NCI-H510A (cell line): ENCODE results near the gene RCOR1.

Source experiments
- DNase-seq: peaks from one replicate; lab custom pipeline; 2025; lab: John Stamatoyannopoulos, UW

The RCOR1 gene

DNA sequence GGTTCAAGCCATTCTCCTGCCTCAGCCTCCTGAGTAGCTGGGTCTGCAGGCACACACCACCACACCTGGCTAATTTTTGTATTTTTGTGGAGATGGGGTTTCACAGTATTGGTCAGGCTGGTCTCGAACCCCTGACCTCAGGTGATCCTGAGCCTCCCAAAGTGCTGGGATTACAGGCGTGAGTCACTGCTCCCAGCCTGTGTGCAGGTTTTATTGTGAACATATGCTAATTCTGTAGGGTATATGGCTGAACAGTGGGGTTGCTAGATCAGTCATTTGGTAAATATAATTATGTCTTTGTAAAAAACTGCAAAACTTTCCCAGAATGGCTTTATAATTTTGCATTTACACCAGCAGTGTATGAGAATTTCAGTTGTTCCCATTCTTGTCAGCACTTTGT, 85.9 kb downstream of the RCOR1 start:
- no peak for DNase-seq

GRCh38 chr14:102683399-102684297, 91.2 kb downstream of the RCOR1 start:
- DNase-seq, result no peak

DNA sequence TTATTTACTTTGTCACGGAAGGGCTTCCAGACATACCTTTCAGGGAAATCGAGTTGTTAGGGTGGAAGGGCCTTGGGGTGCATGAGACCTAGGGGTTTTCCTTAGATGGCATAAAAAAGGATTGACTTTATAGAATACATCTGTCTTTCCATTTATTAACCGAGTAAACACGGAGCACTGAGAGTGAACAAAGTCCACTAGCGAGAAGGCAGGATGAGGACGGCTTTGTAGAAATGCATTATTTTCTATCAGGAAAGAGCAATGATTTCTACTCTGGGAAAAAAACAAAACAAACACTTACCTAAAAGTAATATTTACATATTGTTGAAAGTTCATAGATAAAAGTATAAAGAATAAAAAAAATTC, 91.8 kb downstream of the RCOR1 start:
- no peak for DNase-seq

GRCh38 chr14:102686196-102686801, 93.8 kb downstream of the RCOR1 start:
- no peak for DNase-seq

GRCh38 chr14:102688290-102688689, 95.8 kb downstream of the RCOR1 start:
- DNase-seq, result no peak

- DNase-seq, result no peak
Observed at GRCh38 chr14:102690509-102691286, 98.2 kb downstream of the RCOR1 start.

- no peak for DNase-seq
Observed at GRCh38 chr14:102691763-102692162, 99.3 kb downstream of the RCOR1 start.

GRCh38 chr14:102692334-102692733, 99.9 kb downstream of the RCOR1 start:
- DNase-seq, result no peak

- no peak for DNase-seq
Observed at GRCh38 chr14:102693006-102693755, 100.7 kb downstream of the RCOR1 start.

GRCh38 chr14:102694530-102695166, 102.2 kb downstream of the RCOR1 start:
- peak; percentile 33 for DNase-seq

DNA sequence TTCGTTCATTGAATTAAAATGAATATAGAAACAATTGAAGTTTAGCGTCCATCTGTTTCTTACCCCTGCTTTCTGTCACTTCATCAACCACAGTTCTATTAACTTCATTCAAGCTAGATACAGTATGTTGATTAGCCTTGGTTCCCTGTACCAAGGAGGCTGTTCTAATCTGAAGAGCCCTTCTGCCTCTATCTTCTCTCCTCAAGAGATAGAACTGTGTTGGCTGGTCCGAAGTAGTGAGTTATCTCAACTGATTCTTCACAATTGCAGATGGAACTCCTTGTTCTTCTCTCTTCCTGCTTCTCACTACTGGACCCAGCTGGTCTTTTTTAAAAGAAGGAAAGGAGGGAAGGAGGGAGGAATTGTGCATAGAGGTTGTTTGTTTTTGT, 102.7 kb downstream of the RCOR1 start:
- DNase-seq, result no peak

- no peak for DNase-seq
Observed at GRCh38 chr14:102696332-102696731, 103.9 kb downstream of the RCOR1 start.

DNA sequence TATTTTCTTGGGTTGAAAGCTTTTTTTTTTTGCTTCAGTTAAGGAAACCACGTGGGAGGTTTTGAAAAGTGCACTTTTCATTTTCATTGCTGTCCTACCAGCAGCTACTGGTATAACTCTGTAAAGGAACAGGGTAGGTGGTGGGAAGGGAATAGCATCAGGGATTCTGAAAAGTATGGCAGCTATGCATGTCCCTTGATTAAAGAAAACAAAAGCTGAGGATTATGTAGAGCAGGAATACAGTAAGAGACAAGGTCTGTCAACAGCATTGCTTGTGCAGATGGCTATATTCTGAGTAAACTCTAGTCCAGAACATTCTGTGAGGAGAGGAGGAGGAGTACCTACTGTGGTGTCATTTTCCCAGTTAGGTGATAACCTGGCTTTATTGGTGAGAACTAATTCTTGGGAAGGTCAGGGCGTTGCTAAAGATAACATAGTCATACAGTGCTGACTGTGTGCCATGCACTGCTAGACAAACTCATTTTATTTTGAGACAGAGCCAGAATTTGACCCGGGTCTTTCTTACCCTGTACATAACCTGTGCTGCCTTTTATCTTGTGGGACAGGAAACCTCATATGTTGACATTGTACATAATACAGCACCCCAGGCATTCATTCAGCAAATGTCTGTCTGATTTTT, 104.5 kb downstream of the RCOR1 start:
- DNase-seq, result no peak

GRCh38 chr14:102697501-102697900, 105.1 kb downstream of the RCOR1 start:
- no peak for DNase-seq

- no peak for DNase-seq
Observed at GRCh38 chr14:102699416-102700110, 107.1 kb downstream of the RCOR1 start.

DNA sequence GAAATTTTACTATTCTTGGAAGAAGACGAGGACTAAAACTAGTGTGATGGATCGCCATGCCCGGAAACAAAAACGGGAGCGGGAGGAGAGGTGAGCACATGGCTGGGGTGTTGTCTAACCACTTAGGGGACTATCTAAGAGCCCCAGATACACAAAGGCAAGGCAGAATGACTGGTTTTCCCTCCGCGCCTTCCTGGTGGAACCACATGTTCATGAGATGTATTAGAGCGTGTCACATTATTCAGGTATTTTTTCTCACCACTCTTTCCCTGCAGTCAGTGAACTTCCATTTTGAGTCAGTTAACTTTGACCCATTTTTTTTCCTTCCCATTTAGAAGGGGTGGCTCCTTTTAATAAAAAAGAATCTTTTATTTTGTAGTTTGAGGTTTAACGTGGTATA, 116.0 kb downstream of the RCOR1 start:
- no peak for DNase-seq

DNA sequence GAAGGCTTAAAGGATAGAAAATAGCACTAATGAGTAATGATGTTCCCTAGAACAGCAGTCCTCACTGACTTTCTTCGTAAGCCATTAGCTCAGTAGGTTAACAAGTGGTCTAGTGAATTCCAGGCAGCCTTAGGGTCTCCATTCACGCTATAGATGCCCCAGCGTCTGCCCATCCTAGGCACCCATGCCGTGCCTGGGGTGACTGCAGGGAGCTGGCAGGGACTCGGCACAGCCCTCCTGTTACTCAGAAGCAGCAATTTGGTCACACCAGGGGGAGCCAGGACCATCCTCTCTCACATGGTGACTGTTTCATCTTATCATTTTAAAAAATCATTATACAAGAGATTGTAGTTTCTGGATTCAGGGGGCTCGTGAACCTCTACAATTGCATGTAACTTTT, 118.8 kb downstream of the RCOR1 start:
- no peak for DNase-seq

DNA sequence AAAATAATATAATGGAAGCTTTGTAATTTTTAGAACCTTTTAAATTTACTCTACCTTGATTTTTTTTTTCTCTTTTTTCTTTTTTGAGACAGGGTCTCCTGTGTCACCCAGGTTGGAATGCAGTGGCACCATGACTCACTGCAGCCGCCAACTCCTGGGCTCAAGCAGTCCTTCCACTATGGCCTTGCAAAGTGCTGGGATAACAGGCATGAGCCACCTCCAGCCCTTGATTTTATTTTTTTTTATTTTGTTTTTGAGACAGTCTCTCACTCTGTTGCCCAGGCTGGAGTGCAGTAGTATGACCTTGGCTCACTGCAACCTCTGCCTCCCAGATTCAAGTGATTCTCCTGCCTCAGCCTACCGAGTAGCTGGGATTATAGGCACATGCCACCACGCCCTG, 119.5 kb downstream of the RCOR1 start:
- DNase-seq, result no peak

GRCh38 chr14:102717276-102717675, 124.8 kb downstream of the RCOR1 start:
- DNase-seq, result no peak

DNA sequence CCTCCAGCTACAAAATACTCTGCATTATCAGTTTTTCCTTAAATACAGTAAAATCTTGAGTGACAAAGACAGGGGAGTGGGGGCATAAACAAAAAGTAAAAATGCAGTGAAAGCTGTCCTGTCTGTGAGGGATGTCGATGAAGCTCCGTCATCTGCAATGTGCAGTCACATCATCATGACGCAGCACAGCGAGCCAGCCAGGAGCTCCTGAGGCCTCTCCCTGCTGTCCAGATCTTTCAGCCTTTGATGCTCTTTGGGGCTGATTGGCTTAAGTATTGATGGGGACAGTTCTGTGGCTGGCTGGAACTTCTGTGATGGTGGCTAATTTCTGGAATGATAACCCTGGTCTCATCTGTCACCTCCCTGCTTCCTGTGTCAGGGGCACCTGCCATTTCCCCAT, 130.2 kb downstream of the RCOR1 start:
- no peak for DNase-seq

DNA sequence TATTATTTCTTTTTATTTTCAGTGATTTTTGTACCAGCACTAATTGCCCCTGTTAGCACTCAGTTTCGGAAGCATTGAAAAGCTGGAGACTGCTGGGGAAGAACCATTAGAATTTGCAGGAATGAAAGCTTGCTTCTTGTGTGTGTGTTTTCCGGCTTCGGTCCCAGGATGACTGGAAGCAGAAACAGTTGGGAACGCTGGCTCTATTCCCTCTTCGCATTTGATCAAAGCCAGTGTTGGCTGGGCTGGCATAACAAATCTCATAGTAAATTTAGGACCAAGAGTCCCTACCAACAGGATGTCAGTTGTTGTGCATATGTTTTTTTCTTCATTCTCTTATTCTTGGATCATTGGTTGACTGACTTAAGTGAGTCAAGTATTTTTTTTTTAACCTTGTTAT, 131.2 kb downstream of the RCOR1 start:
- no peak for DNase-seq
